GM19438 (cell line): Measurements from ENCODE around the gene LANCL1.
"Not testable (repeated sequence)": the region's sequence is repeated elsewhere in the genome, so short reads cannot be mapped to it uniquely, and the experiment has no call there.

Source experiments
- ATAC-seq: cut with Tn5 transposase; IDR thresholded peaks from one replicate; pipeline ENCODE4 v1.9.1; 2021; ENCODE audit warnings: low read depth; ENCODE audit not compliant: unreplicated experiment

Gene LANCL1

GRCh38 chr2:210460322-210461227 lies 16.0 kb downstream of the LANCL1 start:
- ATAC-seq = peak; percentile 57

- ATAC-seq = no peak
Observed at GRCh38 chr2:210459880-210460279, 16.7 kb downstream of the LANCL1 start.

- ATAC-seq = no peak
Observed at GRCh38 chr2:210459407-210459806, 17.2 kb downstream of the LANCL1 start.

- no peak for ATAC-seq
Observed at GRCh38 chr2:210458395-210458794, 18.2 kb downstream of the LANCL1 start.

GRCh38 chr2:210456571-210456970 lies 20.0 kb downstream of the LANCL1 start:
- no peak for ATAC-seq

GRCh38 chr2:210454336-210454735 lies 22.2 kb downstream of the LANCL1 start:
- ATAC-seq = no peak

- no peak for ATAC-seq
Observed at GRCh38 chr2:210452194-210452593, 24.4 kb downstream of the LANCL1 start.

GRCh38 chr2:210450942-210451341 lies 25.6 kb downstream of the LANCL1 start:
- ATAC-seq = not testable (repeated sequence)

- ATAC-seq = no peak
Observed at GRCh38 chr2:210445732-210446131, 30.8 kb downstream of the LANCL1 start.

GRCh38 chr2:210445116-210445707 lies 31.3 kb downstream of the LANCL1 start:
- ATAC-seq = no peak

GRCh38 chr2:210443527-210443926 lies 33.0 kb downstream of the LANCL1 start:
- no peak for ATAC-seq

- peak; percentile 21 for ATAC-seq
Observed at GRCh38 chr2:210442878-210443277, 33.7 kb downstream of the LANCL1 start.

GRCh38 chr2:210442457-210442856 lies 34.1 kb downstream of the LANCL1 start:
- ATAC-seq = peak; percentile 86

- no peak for ATAC-seq
Observed at GRCh38 chr2:210440206-210440605, 36.4 kb downstream of the LANCL1 start.

GRCh38 chr2:210435439-210435838 lies 41.1 kb downstream of the LANCL1 start:
- no peak for ATAC-seq

GRCh38 chr2:210432633-210433032 lies 43.9 kb downstream of the LANCL1 start:
- ATAC-seq = no peak

GRCh38 chr2:210429403-210430137 lies 47.0 kb downstream of the LANCL1 start:
- ATAC-seq = no peak

- no peak for ATAC-seq
Observed at GRCh38 chr2:210428393-210429179, 48.0 kb downstream of the LANCL1 start.

- not testable (repeated sequence) for ATAC-seq
Observed at GRCh38 chr2:210427309-210427708, 49.2 kb downstream of the LANCL1 start.

GRCh38 chr2:210422366-210422765 lies 54.2 kb downstream of the LANCL1 start:
- no peak for ATAC-seq
